ENCODE results near the gene ZBTB7A.

ZBTB7A gene

GRCh38 chr19:4046946-4047683, 19.6 kb downstream of the ZBTB7A start:
- Histone ChIP-seq H3K4me3 (ENCODE audit: low read depth, low read length) (no peak overlapping the region), H3K4me1 (ENCODE audit: control insufficient read depth, insufficient read depth, low read length) (no peaks in the 10 kb centered on the region), H3K36me3 (ENCODE audit: control insufficient read depth in 2 of 2, insufficient read depth in 1 of 2, low read length in 2 of 2) (peaks cover 10 to 37% of the 10 kb centered on the region in 2 experiments; a peak in 2 of 3 replicates), H3K27ac (ENCODE audit: extremely low read depth, low read depth, low read length) (no peak overlapping the region), H3K9me3 (ENCODE audit: control insufficient read depth, insufficient read depth, low read depth, low read length) (no peaks in the 10 kb centered on the region)
- ChIA-PET CTCF (no interaction called here), POLR2A (no interaction called here)
- TF ChIP-seq, protein P1, sequence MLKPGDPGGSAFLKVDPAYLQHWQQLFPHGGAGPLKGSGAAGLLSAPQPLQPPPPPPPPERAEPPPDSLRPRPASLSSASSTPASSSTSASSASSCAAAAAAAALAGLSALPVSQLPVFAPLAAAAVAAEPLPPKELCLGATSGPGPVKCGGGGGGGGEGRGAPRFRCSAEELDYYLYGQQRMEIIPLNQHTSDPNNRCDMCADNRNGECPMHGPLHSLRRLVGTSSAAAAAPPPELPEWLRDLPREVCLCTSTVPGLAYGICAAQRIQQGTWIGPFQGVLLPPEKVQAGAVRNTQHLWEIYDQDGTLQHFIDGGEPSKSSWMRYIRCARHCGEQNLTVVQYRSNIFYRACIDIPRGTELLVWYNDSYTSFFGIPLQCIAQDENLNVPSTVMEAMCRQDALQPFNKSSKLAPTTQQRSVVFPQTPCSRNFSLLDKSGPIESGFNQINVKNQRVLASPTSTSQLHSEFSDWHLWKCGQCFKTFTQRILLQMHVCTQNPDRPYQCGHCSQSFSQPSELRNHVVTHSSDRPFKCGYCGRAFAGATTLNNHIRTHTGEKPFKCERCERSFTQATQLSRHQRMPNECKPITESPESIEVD (tag by site-specific recombination; IDR thresholded peaks at IDR 0.05), result no peak
- no peak for TF ChIP-seq ZNF747 (tag by site-specific recombination; IDR thresholded peaks at IDR 0.05)
- no peak for TF ChIP-seq ZNF112 (tag by site-specific recombination; IDR thresholded peaks at IDR 0.05)
- no peak for TF ChIP-seq ZBTB17 (tag by site-specific recombination; IDR thresholded peaks at IDR 0.05)
- TF ChIP-seq ZNF274 (IDR thresholded peaks at IDR 0.05; ENCODE audit: low read length), result no peak
- no peak for TF ChIP-seq ZNF274 (tag by site-specific recombination; IDR thresholded peaks at IDR 0.05; ENCODE audit: borderline replicate concordance)
- TF ChIP-seq SCRT2 (tag by site-specific recombination; IDR thresholded peaks at IDR 0.05), result no peak
- TF ChIP-seq HOXA7 (CRISPR knock-in tag; IDR thresholded peaks at IDR 0.05; ENCODE audit: borderline replicate concordance), result no peak
- no peak for TF ChIP-seq ZNF510 (tag by site-specific recombination; IDR thresholded peaks at IDR 0.05; ENCODE audit: insufficient replicate concordance)
- no peak for TF ChIP-seq ZNF561 (tag by site-specific recombination; IDR thresholded peaks at IDR 0.05; ENCODE audit: borderline replicate concordance)
- TF ChIP-seq TCF7L2 (IDR thresholded peaks at IDR 0.05; ENCODE audit: borderline replicate concordance, low read depth, low read length), result no peak
- no peak for TF ChIP-seq ZNF221 (tag by site-specific recombination; IDR thresholded peaks at IDR 0.05; ENCODE audit: borderline replicate concordance)
- TF ChIP-seq ZNF16 (tag by site-specific recombination; IDR thresholded peaks at IDR 0.05; ENCODE audit: low read depth), result no peak
- TF ChIP-seq ZNF624 (tag by site-specific recombination; IDR thresholded peaks at IDR 0.05), result no peak
- TF ChIP-seq, protein P2, sequence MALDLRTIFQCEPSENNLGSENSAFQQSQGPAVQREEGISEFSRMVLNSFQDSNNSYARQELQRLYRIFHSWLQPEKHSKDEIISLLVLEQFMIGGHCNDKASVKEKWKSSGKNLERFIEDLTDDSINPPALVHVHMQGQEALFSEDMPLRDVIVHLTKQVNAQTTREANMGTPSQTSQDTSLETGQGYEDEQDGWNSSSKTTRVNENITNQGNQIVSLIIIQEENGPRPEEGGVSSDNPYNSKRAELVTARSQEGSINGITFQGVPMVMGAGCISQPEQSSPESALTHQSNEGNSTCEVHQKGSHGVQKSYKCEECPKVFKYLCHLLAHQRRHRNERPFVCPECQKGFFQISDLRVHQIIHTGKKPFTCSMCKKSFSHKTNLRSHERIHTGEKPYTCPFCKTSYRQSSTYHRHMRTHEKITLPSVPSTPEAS (tag by site-specific recombination; IDR thresholded peaks at IDR 0.05), result no peak
- TF ChIP-seq MEIS1 (CRISPR knock-in tag; IDR thresholded peaks at IDR 0.05; ENCODE audit: borderline replicate concordance), result no peak
- no peak for TF ChIP-seq KLF8 (tag by site-specific recombination; IDR thresholded peaks at IDR 0.05)
- TF ChIP-seq IKZF3 (tag by site-specific recombination; IDR thresholded peaks at IDR 0.05), result no peak
- no peak for TF ChIP-seq SP3 (tag by site-specific recombination; IDR thresholded peaks at IDR 0.05)
- TF ChIP-seq ZFP3 (tag by site-specific recombination; IDR thresholded peaks at IDR 0.05; ENCODE audit: low read depth), result no peak
- TF ChIP-seq ZNF248 (tag by site-specific recombination; IDR thresholded peaks at IDR 0.05), result no peak

- Histone ChIP-seq H3K4me1 (ENCODE audit: control insufficient read depth, insufficient read depth, low read length) (no peaks in the 10 kb centered on the region), H3K36me3 (ENCODE audit: control insufficient read depth in 2 of 2, insufficient read depth in 1 of 2, low read length in 2 of 2) (peaks cover 10 to 29% of the 10 kb centered on the region in 2 experiments; a peak in 2 of 3 replicates), H3K27ac (ENCODE audit: extremely low read depth, low read depth, low read length) (no peak overlapping the region), H3K9me3 (ENCODE audit: control insufficient read depth, insufficient read depth, low read depth, low read length) (no peaks in the 10 kb centered on the region), H3K4me3 (ENCODE audit: low read depth, low read length) (no peak overlapping the region)
- ChIA-PET CTCF (no interaction called here), POLR2A (no interaction called here)
- TF ChIP-seq ZEB2 (tag by site-specific recombination; IDR thresholded peaks at IDR 0.05) (no peak), ZNF776 (tag by site-specific recombination; IDR thresholded peaks at IDR 0.05; ENCODE audit: borderline replicate concordance) (no peak), KLF8 (tag by site-specific recombination; IDR thresholded peaks at IDR 0.05) (no peak), ZNF24 (tag by site-specific recombination; IDR thresholded peaks at IDR 0.05) (no peak), ZNF596 (tag by site-specific recombination; IDR thresholded peaks at IDR 0.05) (peak; percentile 92), ZNF366 (tag by site-specific recombination; conservative IDR thresholded peaks at IDR 0.05) (peak; percentile 54), ZNF138 (tag by site-specific recombination; IDR thresholded peaks at IDR 0.05; ENCODE audit: borderline replicate concordance) (no peak), PATZ1 (tag by site-specific recombination; IDR thresholded peaks at IDR 0.05) (no peak)
- TF ChIP-seq, protein P1 (tag by site-specific recombination; IDR thresholded peaks at IDR 0.05), result no peak
- TF ChIP-seq, protein P3, sequence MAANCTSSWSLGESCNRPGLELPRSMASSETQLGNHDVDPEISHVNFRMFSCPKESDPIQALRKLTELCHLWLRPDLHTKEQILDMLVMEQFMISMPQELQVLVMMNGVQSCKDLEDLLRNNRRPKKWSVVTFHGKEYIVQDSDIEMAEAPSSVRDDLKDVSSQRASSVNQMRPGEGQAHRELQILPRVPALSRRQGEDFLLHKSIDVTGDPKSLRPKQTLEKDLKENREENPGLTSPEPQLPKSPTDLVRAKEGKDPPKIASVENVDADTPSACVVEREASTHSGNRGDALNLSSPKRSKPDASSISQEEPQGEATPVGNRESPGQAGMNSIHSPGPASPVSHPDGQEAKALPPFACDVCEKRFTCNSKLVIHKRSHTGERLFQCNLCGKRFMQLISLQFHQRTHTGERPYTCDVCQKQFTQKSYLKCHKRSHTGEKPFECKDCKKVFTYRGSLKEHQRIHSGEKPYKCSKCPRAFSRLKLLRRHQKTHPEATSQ (tag by site-specific recombination; IDR thresholded peaks at IDR 0.05), result no peak
Measured at GRCh38 chr19:4046362-4046691, 20.4 kb downstream of the ZBTB7A start.

All from HEK293 (cell line).